Measurements from ENCODE around the gene CBX6. TPM values are rescaled to one million over a fixed set of nuclear protein-coding genes. Genes with fewer than 3 reads are reported as not detected.

The CBX6 gene
- total and polyA plus RNA-seq, 7 experiments from 2014 or later = 6.3 to 77.0 (median 72.4) TPM

GRCh38 chr22:38852522-38852921 is 19.5 kb downstream of the CBX6 start:
- CTCF ChIA-PET = no interaction called here

GRCh38 chr22:38850941-38851849 is 20.8 kb downstream of the CBX6 start:
- no peaks in the 10 kb centered on the region for H3K9me3 ChIP-seq (ENCODE audit: control insufficient read depth in 2 of 3, low read length in 3 of 3)
- no peaks in the 10 kb centered on the region for H3K36me3 Mint-ChIP-seq
- H3K36me3 ChIP-seq (ENCODE audit: control insufficient read depth in 2 of 3, insufficient read depth in 3 of 3, low read length in 3 of 3) = no peaks in the 10 kb centered on the region
- ATAC-seq = no peak
- ChIA-PET POLR2A (interaction anchor here (0.6 to 1.3 kb wide), 2 partner anchors 117 to 312 kb away, joined by 3 read pairs; no protein-coding TSS in a partner anchor), CTCF (no interaction called here)
- H3K27me3 ChIP-seq (ENCODE audit: control insufficient read depth in 2 of 2, insufficient read depth in 2 of 2, low read length in 2 of 2) = no peaks in the 10 kb centered on the region
- no peaks in the 10 kb centered on the region for H3K9me3 Mint-ChIP-seq
- H3K27me3 Mint-ChIP-seq = peaks cover 0 to 44% (median 0%) of the 10 kb centered on the region in 5 donors
- H3K27ac Mint-ChIP-seq = no peak overlapping the region
- no peak for DNase-seq
- H3K27ac ChIP-seq (ENCODE audit: low read depth, low read length) = no peak overlapping the region
- no peak overlapping the region for H3K4me3 ChIP-seq (ENCODE audit: low read length)
- peaks cover 0 to 2% (median 0%) of the 10 kb centered on the region in 7 donors for H3K4me1 Mint-ChIP-seq
- intact Hi-C loops (cut with micrococcal nuclease) = no loop called here
- no peak overlapping the region for H3K4me3 Mint-ChIP-seq
- no peaks in the 10 kb centered on the region for H3K4me1 ChIP-seq (ENCODE audit: control insufficient read depth in 2 of 2, insufficient read depth in 2 of 2, low read length in 2 of 2)

More at GRCh38 chr22:38852522-38852921, 19.5 kb downstream of the CBX6 start:
- Histone ChIP-seq H3K27me3 (ENCODE audit: control insufficient read depth in 2 of 2, insufficient read depth in 2 of 2, low read length in 2 of 2) (no peaks in the 10 kb centered on the region), H3K27ac (ENCODE audit: low read depth, low read length) (no peak overlapping the region), H3K36me3 (ENCODE audit: control insufficient read depth in 2 of 3, insufficient read depth in 3 of 3, low read length in 3 of 3) (no peaks in the 10 kb centered on the region), H3K4me3 (ENCODE audit: low read length) (no peak overlapping the region), H3K4me1 (ENCODE audit: control insufficient read depth in 2 of 2, insufficient read depth in 2 of 2, low read length in 2 of 2) (no peaks in the 10 kb centered on the region), H3K9me3 (ENCODE audit: control insufficient read depth in 2 of 3, low read length in 3 of 3) (no peaks in the 10 kb centered on the region)
- H3K27me3 Mint-ChIP-seq = peaks cover 0 to 41% (median 0%) of the 10 kb centered on the region in 5 donors
- POLR2A ChIA-PET = no interaction called here
- DNase-seq (no peak), ATAC-seq (no peak)
- H3K9me3 Mint-ChIP-seq = no peaks in the 10 kb centered on the region
- no peak overlapping the region for H3K27ac Mint-ChIP-seq
- no peaks in the 10 kb centered on the region for H3K36me3 Mint-ChIP-seq
- intact Hi-C loops (cut with micrococcal nuclease) = no loop called here
- H3K4me1 Mint-ChIP-seq = no peaks in the 10 kb centered on the region
- H3K4me3 Mint-ChIP-seq = no peak overlapping the region

GRCh38 chr22:38850399-38850798 is 21.6 kb downstream of the CBX6 start:
- Histone ChIP-seq H3K27me3 (ENCODE audit: control insufficient read depth in 2 of 2, insufficient read depth in 2 of 2, low read length in 2 of 2) (no peaks in the 10 kb centered on the region), H3K4me3 (ENCODE audit: low read length) (no peak overlapping the region), H3K27ac (ENCODE audit: low read depth, low read length) (no peak overlapping the region), H3K36me3 (ENCODE audit: control insufficient read depth in 2 of 3, insufficient read depth in 3 of 3, low read length in 3 of 3) (no peaks in the 10 kb centered on the region), H3K9me3 (ENCODE audit: control insufficient read depth in 2 of 3, low read length in 3 of 3) (no peaks in the 10 kb centered on the region), H3K4me1 (ENCODE audit: control insufficient read depth in 2 of 2, insufficient read depth in 2 of 2, low read length in 2 of 2) (no peaks in the 10 kb centered on the region)
- ChIA-PET POLR2A (interaction anchor here (1.3 kb wide), 1 partner anchor 116 kb away, joined by 3 read pairs; no protein-coding TSS in a partner anchor), CTCF (no interaction called here)
- Mint-ChIP-seq H3K4me3 (no peak overlapping the region), H3K27ac (no peak overlapping the region), H3K9me3 (no peaks in the 10 kb centered on the region), H3K4me1 (peaks cover 0 to 2% (median 0%) of the 10 kb centered on the region in 7 donors), H3K27me3 (peaks cover 0 to 46% (median 0%) of the 10 kb centered on the region in 5 donors), H3K36me3 (no peaks in the 10 kb centered on the region)
- intact Hi-C loops (cut with micrococcal nuclease) = no loop called here
- ATAC-seq (no peak), DNase-seq (no peak)

DNA sequence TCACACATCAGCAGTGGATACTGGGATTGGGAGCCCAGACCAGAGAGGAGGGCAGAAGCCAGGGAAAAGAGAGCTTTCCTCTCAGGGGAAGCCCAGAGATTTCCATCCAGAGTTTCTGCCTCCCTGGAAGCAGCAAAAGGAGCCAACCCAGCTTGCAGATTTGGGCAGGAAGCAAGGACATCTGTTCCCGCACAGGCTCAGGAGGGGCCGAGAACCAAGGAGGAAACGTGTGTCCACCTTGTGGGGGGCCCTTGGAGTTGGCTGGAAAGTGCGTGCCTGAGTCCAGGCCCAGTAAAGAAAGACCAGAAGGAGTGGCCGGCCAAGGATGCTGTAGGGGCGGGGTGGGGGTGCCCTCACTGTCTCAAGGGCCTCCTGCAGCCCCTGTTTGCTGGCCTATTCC is 22.2 kb downstream of the CBX6 start:
- H3K9me3 Mint-ChIP-seq = no peaks in the 10 kb centered on the region
- ATAC-seq (no peak), DNase-seq (no peak)
- Histone ChIP-seq H3K4me1 (ENCODE audit: control insufficient read depth in 2 of 2, insufficient read depth in 2 of 2, low read length in 2 of 2) (no peaks in the 10 kb centered on the region), H3K9me3 (ENCODE audit: control insufficient read depth in 2 of 3, low read length in 3 of 3) (no peaks in the 10 kb centered on the region), H3K36me3 (ENCODE audit: control insufficient read depth in 2 of 3, insufficient read depth in 3 of 3, low read length in 3 of 3) (no peaks in the 10 kb centered on the region), H3K4me3 (ENCODE audit: low read length) (no peak overlapping the region), H3K27ac (ENCODE audit: low read depth, low read length) (no peak overlapping the region), H3K27me3 (ENCODE audit: control insufficient read depth in 2 of 2, insufficient read depth in 2 of 2, low read length in 2 of 2) (no peaks in the 10 kb centered on the region)
- H3K36me3 Mint-ChIP-seq = no peaks in the 10 kb centered on the region
- ChIA-PET POLR2A (interaction anchor here (0.7 kb wide), 1 partner anchor 1012 kb away, joined by 3 read pairs; no protein-coding TSS in a partner anchor), CTCF (no interaction called here)
- no peak overlapping the region for H3K27ac Mint-ChIP-seq
- no peak overlapping the region for H3K4me3 Mint-ChIP-seq
- intact Hi-C loops (cut with micrococcal nuclease) = no loop called here
- H3K4me1 Mint-ChIP-seq = peaks cover 0 to 2% (median 0%) of the 10 kb centered on the region in 7 donors
- H3K27me3 Mint-ChIP-seq = peaks cover 0 to 50% (median 0%) of the 10 kb centered on the region in 5 donors

DNA sequence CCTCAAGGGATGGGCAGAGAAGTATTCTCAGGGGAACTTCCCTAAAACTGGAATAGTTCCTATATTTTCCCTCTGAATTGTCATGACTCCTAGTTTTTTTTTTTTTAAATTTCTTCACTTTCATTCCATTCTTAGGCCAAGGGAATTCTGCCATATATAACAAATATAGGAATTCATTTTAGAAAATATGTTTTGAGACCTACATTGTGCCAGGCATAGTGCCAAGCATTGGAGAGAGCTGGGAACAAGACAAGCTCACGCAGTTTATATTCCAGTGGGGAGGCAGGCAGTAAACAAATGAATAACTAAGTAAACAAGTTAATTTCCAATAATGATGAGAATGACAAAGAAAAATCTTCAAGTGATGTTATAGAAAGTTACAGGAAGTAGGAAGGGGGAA is 25.6 kb downstream of the CBX6 start:
- DNase-seq (no peak), ATAC-seq (no peak)
- intact Hi-C loops (cut with micrococcal nuclease) = no loop called here
- Mint-ChIP-seq H3K9me3 (peaks cover 0 to 3% (median 0%) of the 10 kb centered on the region in 11 donors), H3K27ac (peak overlapping the region in 1 of 9 donors; percentile 57), H3K36me3 (no peaks in the 10 kb centered on the region), H3K4me1 (peaks cover 9 to 22% (median 15%) of the 10 kb centered on the region in 7 donors), H3K27me3 (peaks cover 0 to 59% (median 0%) of the 10 kb centered on the region in 5 donors), H3K4me3 (no peak overlapping the region)
- Histone ChIP-seq H3K27ac (ENCODE audit: low read depth, low read length) (no peak overlapping the region), H3K9me3 (ENCODE audit: control insufficient read depth in 2 of 3, low read length in 3 of 3) (no peaks in the 10 kb centered on the region), H3K4me1 (ENCODE audit: control insufficient read depth in 2 of 2, insufficient read depth in 2 of 2, low read length in 2 of 2) (peaks cover 0 to 14% of the 10 kb centered on the region in 2 donors), H3K27me3 (ENCODE audit: control insufficient read depth in 2 of 2, insufficient read depth in 2 of 2, low read length in 2 of 2) (no peaks in the 10 kb centered on the region), H3K4me3 (ENCODE audit: low read length) (no peak overlapping the region), H3K36me3 (ENCODE audit: control insufficient read depth in 2 of 3, insufficient read depth in 3 of 3, low read length in 3 of 3) (no peaks in the 10 kb centered on the region)
- ChIA-PET CTCF (interaction anchor here (1.0 to 1.2 kb wide), 2 partner anchors 24 to 118 kb away, joined by 3 read pairs; no protein-coding TSS in a partner anchor), POLR2A (interaction anchor here (1.6 to 5.4 kb wide), 2 partner anchors 94 to 112 kb away, joined by 4 to 35 read pairs; no protein-coding TSS in a partner anchor)

- intact Hi-C loops (cut with micrococcal nuclease) = no loop called here
- Histone ChIP-seq H3K4me3 (ENCODE audit: low read length) (no peak overlapping the region), H3K27ac (ENCODE audit: low read depth, low read length) (no peak overlapping the region), H3K4me1 (ENCODE audit: control insufficient read depth in 2 of 2, insufficient read depth in 2 of 2, low read length in 2 of 2) (peaks cover 0 to 14% of the 10 kb centered on the region in 2 donors), H3K9me3 (ENCODE audit: control insufficient read depth in 2 of 3, low read length in 3 of 3) (no peaks in the 10 kb centered on the region), H3K27me3 (ENCODE audit: control insufficient read depth in 2 of 2, insufficient read depth in 2 of 2, low read length in 2 of 2) (no peaks in the 10 kb centered on the region), H3K36me3 (ENCODE audit: control insufficient read depth in 2 of 3, insufficient read depth in 3 of 3, low read length in 3 of 3) (no peaks in the 10 kb centered on the region)
- DNase-seq = no peak
- ChIA-PET POLR2A (interaction anchor here (0.5 to 5.4 kb wide), 5 partner anchors 8 to 111 kb away, joined by 3 to 35 read pairs (median 4); no protein-coding TSS in a partner anchor), CTCF (interaction anchor here (1.2 to 1.6 kb wide), 2 partner anchors 47 to 116 kb away, joined by 3 to 4 read pairs; no protein-coding TSS in a partner anchor)
- ATAC-seq = no peak
- Mint-ChIP-seq H3K27ac (peak overlapping the region in 2 of 9 donors; percentile 13 to 52), H3K36me3 (peaks cover 0 to 1% (median 0%) of the 10 kb centered on the region in 5 donors), H3K27me3 (peaks cover 0 to 65% (median 0%) of the 10 kb centered on the region in 5 donors), H3K4me1 (peaks cover 9 to 33% (median 24%) of the 10 kb centered on the region in 7 donors), H3K9me3 (peaks cover 0 to 3% (median 0%) of the 10 kb centered on the region in 11 donors), H3K4me3 (peak overlapping the region in 9 of 10 donors; percentile 22 to 85 (median 70))
These were observed 26.8 kb downstream of the CBX6 start for GRCh38 chr22:38845004-38845740.
